Measurements from ENCODE around the gene ADGRL2. TPM values are rescaled to one million over a fixed set of nuclear protein-coding genes. Genes with fewer than 3 reads are reported as not detected.

The ADGRL2 gene
- total and polyA plus RNA-seq, 9 donors = 55.0 to 83.5 (median 66.1) TPM

DNA sequence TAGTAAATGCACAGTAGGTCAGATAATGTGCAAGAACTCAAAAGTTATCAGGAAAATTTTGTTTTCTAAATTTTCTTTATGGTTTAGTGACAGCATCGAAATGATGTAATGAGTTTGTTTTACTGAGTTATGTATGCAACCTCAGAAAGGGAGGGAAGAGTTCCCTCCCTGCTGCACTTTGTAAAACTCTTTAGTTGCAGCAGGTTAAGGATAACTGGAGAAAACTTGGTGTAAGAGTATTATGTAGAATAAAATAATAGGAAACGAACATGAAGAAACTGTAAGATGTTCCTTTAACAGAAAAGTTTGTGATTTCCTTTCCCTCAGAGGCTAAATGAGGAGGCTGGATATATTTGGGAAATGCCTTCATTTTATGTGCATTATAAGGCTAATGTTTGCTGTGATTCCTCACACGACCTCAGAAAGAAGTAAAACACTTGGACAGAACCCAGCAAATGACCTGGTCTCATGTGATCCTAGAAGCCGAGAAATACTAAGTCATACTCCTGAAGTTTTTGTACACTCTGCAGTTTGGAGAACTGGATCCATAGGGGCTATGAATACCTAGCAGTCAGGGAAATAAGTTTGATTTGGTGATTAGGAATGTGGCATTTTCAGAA lies 35.4 kb downstream of the ADGRL2 start:
- Histone ChIP-seq H3K4me3 (no peak overlapping the region), H3K27me3 (no peaks in the 10 kb centered on the region), H3K27ac (no peak overlapping the region), H3K9me3 (no peaks in the 10 kb centered on the region), H3K36me3 (no peaks in the 10 kb centered on the region), H3K4me1 (ENCODE audit: insufficient read depth) (peaks cover 6% of the 10 kb centered on the region)
- TF ChIP-seq, protein P1, sequence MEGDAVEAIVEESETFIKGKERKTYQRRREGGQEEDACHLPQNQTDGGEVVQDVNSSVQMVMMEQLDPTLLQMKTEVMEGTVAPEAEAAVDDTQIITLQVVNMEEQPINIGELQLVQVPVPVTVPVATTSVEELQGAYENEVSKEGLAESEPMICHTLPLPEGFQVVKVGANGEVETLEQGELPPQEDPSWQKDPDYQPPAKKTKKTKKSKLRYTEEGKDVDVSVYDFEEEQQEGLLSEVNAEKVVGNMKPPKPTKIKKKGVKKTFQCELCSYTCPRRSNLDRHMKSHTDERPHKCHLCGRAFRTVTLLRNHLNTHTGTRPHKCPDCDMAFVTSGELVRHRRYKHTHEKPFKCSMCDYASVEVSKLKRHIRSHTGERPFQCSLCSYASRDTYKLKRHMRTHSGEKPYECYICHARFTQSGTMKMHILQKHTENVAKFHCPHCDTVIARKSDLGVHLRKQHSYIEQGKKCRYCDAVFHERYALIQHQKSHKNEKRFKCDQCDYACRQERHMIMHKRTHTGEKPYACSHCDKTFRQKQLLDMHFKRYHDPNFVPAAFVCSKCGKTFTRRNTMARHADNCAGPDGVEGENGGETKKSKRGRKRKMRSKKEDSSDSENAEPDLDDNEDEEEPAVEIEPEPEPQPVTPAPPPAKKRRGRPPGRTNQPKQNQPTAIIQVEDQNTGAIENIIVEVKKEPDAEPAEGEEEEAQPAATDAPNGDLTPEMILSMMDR (IDR thresholded peaks at IDR 0.05) = no peak
- no peak for TF ChIP-seq EP300 (IDR thresholded peaks at IDR 0.05)
- no peak for TF ChIP-seq POLR2A (IDR thresholded peaks at IDR 0.05)
- WGBS, 3 donors = 28 to 37% (median 30%) methylated on average over 4 of the region's 4 CpGs
- intact Hi-C loops (cut with DNase I) = no loop called here
- no peak for DNase-seq

DNA sequence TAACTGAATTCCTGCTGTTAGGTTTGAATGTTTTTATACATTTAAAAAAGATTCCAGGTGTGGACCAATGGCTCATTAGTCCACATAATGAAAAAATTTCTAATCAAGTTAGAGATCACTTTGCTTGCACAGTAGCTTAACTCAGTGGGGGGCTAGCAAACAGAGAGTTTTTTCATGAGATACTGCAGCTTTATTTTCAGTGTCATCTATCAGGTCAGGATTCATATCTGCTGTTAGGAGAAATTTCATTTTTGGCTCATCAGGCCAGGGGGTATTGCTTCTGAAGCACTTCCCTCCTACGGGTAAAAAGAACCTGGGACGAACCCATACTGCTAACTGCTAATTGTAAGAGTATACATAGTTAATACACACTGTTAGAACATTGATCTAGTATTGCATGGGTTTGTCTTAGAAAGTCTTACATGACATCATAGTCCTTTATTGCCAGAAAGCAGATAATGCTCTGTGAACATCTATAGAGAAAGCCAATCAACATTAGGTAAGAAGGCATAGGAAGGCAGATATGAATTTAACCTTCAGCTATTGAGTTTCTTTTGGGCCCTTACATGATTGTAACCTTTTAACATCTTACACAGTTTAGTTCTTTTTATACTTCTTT lies 38.0 kb downstream of the ADGRL2 start:
- H3K36me3 ChIP-seq = no peaks in the 10 kb centered on the region
- H3K27ac ChIP-seq = no peak overlapping the region
- no peaks in the 10 kb centered on the region for H3K9me3 ChIP-seq
- no peaks in the 10 kb centered on the region for H3K27me3 ChIP-seq
- no peak for TF ChIP-seq EP300 (IDR thresholded peaks at IDR 0.05)
- no peak for TF ChIP-seq POLR2A (IDR thresholded peaks at IDR 0.05)
- TF ChIP-seq, protein P1 (IDR thresholded peaks at IDR 0.05) = no peak
- no peak for DNase-seq
- H3K4me1 ChIP-seq (ENCODE audit: insufficient read depth) = peaks cover 6% of the 10 kb centered on the region
- no peak overlapping the region for H3K4me3 ChIP-seq
- intact Hi-C loops (cut with DNase I) = no loop called here
- 92 to 100% (median 94%) methylated on average over 2 of the region's 2 CpGs for WGBS, 3 donors

DNA sequence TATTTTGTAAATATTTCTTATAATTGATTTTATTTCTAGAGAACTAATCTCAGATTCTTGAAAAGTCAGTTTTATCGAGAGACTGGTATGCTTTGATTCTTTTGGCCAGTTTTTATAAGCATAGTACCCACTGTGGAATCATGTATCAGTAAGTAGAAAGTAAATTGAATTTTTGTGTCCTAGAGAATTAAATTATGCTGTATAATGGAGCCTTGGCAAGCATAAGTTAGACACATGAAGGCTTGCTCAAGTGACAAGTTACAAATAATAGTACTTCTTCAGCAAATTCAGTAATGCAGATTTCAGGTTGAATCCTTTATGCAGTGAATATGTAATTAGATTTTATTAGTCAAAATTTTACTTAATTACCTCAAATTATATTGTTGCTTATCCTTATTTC lies 40.1 kb downstream of the ADGRL2 start:
- WGBS, 3 donors = 27 to 82% (median 36%) methylated on average over 1 of the region's 1 CpG
- no peak for DNase-seq
- Histone ChIP-seq H3K4me1 (ENCODE audit: insufficient read depth) (peaks cover 3% of the 10 kb centered on the region), H3K27me3 (no peaks in the 10 kb centered on the region), H3K27ac (no peak overlapping the region), H3K36me3 (no peaks in the 10 kb centered on the region), H3K9me3 (no peaks in the 10 kb centered on the region), H3K4me3 (no peak overlapping the region)
- intact Hi-C loops (cut with DNase I) = no loop called here
- TF ChIP-seq POLR2A (IDR thresholded peaks at IDR 0.05) (no peak), EP300 (IDR thresholded peaks at IDR 0.05) (no peak)
- TF ChIP-seq, protein P1 (IDR thresholded peaks at IDR 0.05) = no peak

DNA sequence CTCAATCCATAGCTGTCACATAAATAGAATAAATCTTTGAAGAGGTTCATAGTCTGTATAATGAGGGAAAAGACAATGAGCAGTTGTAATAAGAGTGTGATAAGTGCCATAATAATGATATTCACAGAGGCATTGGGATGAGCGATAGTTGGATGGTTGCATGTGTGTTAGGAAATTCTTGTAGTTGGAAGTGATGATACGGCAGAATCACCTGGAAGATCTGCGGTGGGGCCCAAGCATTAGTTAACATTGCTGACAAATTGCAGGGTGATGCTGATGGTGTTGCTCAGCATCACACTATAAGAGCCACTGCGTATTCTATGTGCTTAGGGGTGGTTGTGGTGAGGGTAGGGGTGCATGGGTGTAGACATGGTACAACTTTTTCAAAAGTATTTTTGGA lies 41.1 kb downstream of the ADGRL2 start:
- TF ChIP-seq EP300 (IDR thresholded peaks at IDR 0.05) = no peak
- TF ChIP-seq, protein P1 (IDR thresholded peaks at IDR 0.05) = no peak
- no peak for TF ChIP-seq POLR2A (IDR thresholded peaks at IDR 0.05)
- no peak overlapping the region for H3K27ac ChIP-seq
- DNase-seq = no peak
- no peaks in the 10 kb centered on the region for H3K27me3 ChIP-seq
- H3K36me3 ChIP-seq = no peaks in the 10 kb centered on the region
- H3K4me3 ChIP-seq = no peak overlapping the region
- intact Hi-C loops (cut with DNase I) = no loop called here
- no peaks in the 10 kb centered on the region for H3K4me1 ChIP-seq (ENCODE audit: insufficient read depth)
- no peaks in the 10 kb centered on the region for H3K9me3 ChIP-seq
- 69 to 74% (median 73%) methylated on average over 4 of the region's 4 CpGs for WGBS, 3 donors

All from ovary (tissue), 9 donors.